Endothelial cell (in vitro differentiated cells): ENCODE data around the gene HSPA1A. TPM values are rescaled to one million over a fixed set of nuclear protein-coding genes. Genes with fewer than 3 reads are reported as not detected.

Experiments used
- DNase-seq: peaks from one replicate; pipeline ENCODE4 v3.0.0; 2021; ENCODE audit warnings: low spot score
- H3K27ac Mint-ChIP-seq: one replicate; pipeline ENCODE4 v1.8.0; 2021; ENCODE audit warnings: mixed read lengths, inconsistent platforms; ENCODE audit not compliant: unreplicated experiment
- H3K27me3 Mint-ChIP-seq: one replicate; pipeline ENCODE4 v1.8.0; 2021; ENCODE audit warnings: mild to moderate bottlenecking, moderate library complexity, mixed read lengths, inconsistent platforms; ENCODE audit not compliant: unreplicated experiment
- H3K36me3 Mint-ChIP-seq: one replicate; pipeline ENCODE4 v1.8.0; 2021; ENCODE audit warnings: mild to moderate bottlenecking, low read depth, mixed read lengths, inconsistent platforms; ENCODE audit not compliant: unreplicated experiment
- H3K4me1 Mint-ChIP-seq: one replicate; pipeline ENCODE4 v1.8.0; 2021; ENCODE audit warnings: mild to moderate bottlenecking, mixed read lengths, inconsistent platforms; ENCODE audit not compliant: unreplicated experiment
- H3K4me3 Mint-ChIP-seq: one replicate; pipeline ENCODE4 v1.8.0; 2021; ENCODE audit warnings: mild to moderate bottlenecking, mixed read lengths, inconsistent platforms; ENCODE audit not compliant: unreplicated experiment
- H3K9me3 Mint-ChIP-seq: one replicate; pipeline ENCODE4 v1.8.0; 2021; ENCODE audit warnings: mixed read lengths, inconsistent platforms; ENCODE audit not compliant: unreplicated experiment
- long read RNA-seq: library from polyadenylated mRNA; unstranded; transcript quantifications from one replicate; pipeline ENCODE4 v2.0.0, GENCODE V29; 2020; ENCODE audit not compliant: unreplicated experiment
- total RNA-seq: library from RNA; stranded (reverse); fragmentation: NEBNext Ultra II Directional; extraction: Animal tissue kit (Norgen Biotek cat#: 25700); gene quantifications from one replicate; pipeline ENCODE4 v1.2.1, GENCODE V29; 2021; ENCODE audit not compliant: unreplicated experiment
- TF ChIP-seq, protein P1 (sequence below): fragments of 200-600 bp; sonication (generic); IDR thresholded peaks from one replicate; pipeline ENCODE4 v1.5.0; 2021; ENCODE audit warnings: antibody characterized with exemption; ENCODE audit not compliant: unreplicated experiment

The HSPA1A gene
- total RNA-seq: 27.2 TPM
- long read RNA-seq, partial matches to known transcripts: 0 of 4 reads
- long read RNA-seq, other reads (novel, unspliced or antisense): 0 of 4 reads

DNA sequence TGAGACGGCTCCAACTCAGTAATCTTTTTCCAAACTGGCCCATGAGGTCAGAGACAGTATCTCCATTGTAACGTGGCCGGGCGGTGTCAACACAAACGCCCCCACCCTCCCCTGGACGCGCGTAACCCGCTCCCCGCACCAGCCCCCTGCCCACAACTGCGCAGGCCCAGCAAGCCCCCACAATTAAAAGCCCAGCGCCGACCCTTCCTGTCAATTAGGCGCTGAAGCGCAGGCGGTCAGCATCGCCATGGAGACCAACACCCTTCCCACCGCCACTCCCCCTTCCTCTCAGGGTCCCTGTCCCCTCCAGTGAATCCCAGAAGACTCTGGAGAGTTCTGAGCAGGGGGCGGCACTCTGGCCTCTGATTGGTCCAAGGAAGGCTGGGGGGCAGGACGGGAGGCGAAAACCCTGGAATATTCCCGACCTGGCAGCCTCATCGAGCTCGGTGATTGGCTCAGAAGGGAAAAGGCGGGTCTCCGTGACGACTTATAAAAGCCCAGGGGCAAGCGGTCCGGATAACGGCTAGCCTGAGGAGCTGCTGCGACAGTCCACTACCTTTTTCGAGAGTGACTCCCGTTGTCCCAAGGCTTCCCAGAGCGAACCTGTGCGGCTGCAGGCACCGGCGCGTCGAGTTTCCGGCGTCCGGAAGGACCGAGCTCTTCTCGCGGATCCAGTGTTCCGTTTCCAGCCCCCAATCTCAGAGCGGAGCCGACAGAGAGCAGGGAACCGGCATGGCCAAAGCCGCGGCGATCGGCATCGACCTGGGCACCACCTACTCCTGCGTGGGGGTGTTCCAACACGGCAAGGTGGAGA lies at the start of gene HSPA1A, which contains the start of gene HSPA1L:
Gene HSPA1A (plus strand): TSS at position 519 of the 814 bp plus-strand sequence. CDS start 214 bp downstream, at position 733.
Gene HSPA1L (minus strand): TSS at position 259 of the 814 bp plus-strand sequence. CDS start 3,311 bp downstream, outside the sequence.
- Mint-ChIP-seq H3K9me3 (no peaks in the 10 kb centered on the region), H3K27ac (peak within 1 kb of the TSS; percentile 96), H3K4me1 (peaks cover 11% of the 10 kb centered on the region), H3K4me3 (peak within 1 kb of the TSS; percentile 85), H3K36me3 (no peaks in the 10 kb centered on the region), H3K27me3 (peaks cover 7% of the 10 kb centered on the region)
- TF ChIP-seq, protein P1, sequence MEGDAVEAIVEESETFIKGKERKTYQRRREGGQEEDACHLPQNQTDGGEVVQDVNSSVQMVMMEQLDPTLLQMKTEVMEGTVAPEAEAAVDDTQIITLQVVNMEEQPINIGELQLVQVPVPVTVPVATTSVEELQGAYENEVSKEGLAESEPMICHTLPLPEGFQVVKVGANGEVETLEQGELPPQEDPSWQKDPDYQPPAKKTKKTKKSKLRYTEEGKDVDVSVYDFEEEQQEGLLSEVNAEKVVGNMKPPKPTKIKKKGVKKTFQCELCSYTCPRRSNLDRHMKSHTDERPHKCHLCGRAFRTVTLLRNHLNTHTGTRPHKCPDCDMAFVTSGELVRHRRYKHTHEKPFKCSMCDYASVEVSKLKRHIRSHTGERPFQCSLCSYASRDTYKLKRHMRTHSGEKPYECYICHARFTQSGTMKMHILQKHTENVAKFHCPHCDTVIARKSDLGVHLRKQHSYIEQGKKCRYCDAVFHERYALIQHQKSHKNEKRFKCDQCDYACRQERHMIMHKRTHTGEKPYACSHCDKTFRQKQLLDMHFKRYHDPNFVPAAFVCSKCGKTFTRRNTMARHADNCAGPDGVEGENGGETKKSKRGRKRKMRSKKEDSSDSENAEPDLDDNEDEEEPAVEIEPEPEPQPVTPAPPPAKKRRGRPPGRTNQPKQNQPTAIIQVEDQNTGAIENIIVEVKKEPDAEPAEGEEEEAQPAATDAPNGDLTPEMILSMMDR: no peak
- DNase-seq: peak; percentile 84

DNA sequence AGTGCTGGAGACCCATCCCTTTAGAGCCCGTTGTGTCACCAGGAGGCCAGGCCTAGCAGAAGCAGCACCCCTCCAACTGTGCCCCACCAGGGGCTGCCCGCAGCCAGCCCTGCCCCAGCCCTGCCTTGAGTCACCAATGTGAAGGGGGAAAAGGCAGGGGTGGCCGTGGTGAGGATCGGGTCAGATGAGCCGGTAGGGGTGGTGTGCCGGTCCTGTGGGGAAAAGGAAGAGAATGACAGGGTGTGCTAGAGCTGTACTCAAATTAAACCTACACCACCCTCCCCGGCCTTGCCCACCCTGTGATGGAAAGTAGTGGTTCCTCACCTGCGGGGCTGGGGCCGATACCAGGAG lies 49.8 kb upstream of the HSPA1A start:
- Mint-ChIP-seq H3K27me3 (peaks cover 7% of the 10 kb centered on the region), H3K4me3 (no peak overlapping the region), H3K27ac (no peak overlapping the region), H3K4me1 (peaks cover 28% of the 10 kb centered on the region), H3K9me3 (no peaks in the 10 kb centered on the region), H3K36me3 (peaks cover 23% of the 10 kb centered on the region)
- TF ChIP-seq, protein P1: no peak
- no peak for DNase-seq

DNA sequence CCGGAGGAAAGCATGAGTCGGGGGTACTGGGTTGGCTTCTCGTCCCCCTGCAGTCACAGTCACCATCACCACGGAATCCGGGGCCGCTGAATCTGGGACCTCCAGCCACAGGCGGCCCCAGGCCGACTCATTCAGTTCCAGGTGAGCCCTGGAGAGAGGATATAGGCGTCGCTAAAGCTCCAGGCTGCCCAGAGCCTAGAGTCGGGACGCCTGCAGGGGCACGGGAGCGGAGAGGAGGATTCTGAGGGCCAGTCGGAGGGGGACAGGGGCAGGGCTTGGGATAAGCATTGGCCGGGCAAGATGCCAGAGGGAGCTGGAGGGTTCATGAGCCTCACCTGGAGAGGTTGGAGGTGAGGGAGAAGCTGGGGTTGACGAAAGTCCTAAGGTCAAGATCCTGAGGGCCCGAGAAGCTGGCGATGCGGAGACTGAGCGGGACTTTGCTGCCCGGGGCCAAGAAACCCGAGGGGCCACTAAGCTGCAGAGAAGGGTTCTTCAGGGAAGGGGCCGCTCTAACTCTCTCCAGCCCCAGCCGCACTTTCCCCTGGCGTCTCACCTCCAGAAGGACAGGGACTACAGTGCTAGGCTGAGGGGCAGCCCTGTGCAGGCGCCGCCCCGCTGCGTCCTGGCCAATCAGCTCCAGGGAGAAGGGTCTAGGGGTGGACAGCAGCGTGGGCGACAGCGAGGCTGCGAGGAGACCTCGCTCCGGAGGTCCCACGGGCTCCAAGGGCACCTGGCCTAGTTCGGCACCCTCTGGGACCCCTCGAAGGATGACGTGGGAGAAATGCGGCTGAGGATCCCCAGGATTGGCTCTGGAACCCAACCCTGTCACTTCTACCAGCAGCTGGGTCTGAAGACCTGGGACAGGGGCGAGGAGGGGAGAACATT lies 49.2 kb upstream of the HSPA1A start:
- Mint-ChIP-seq H3K4me3 (no peak overlapping the region), H3K9me3 (no peaks in the 10 kb centered on the region), H3K27me3 (peaks cover 8% of the 10 kb centered on the region)

DNA sequence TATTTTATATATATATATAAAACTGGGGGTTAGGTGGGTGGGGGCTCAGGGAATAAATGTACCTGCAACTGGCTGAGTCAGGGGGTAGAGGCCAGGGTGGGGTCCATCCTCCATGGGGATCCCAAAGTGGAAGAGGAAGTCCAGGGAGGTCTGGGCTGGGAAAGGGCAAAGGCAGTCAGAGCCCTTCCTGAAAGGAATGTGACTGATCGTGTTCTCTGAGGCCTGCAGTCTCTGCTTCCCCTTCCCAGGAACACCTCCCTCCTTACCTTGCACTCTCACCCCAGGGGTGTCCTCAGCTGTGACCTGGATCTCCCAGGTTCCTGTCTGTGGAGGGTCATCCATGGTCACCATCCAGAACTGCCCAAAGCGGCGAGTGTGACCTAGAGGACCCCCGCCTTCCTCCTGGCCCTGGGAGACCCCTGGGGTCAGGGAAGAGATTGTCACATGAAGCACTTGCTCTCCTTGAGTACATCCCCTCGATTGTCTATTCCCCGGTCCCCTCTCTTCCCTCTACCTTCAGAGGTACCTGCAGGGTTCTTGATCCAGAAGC lies 48.2 kb upstream of the HSPA1A start:
- Mint-ChIP-seq H3K36me3 (peaks cover 16% of the 10 kb centered on the region), H3K27me3 (peaks cover 8% of the 10 kb centered on the region), H3K27ac (peak overlapping the region; percentile 44), H3K4me3 (no peak overlapping the region), H3K9me3 (no peaks in the 10 kb centered on the region), H3K4me1 (peaks cover 28% of the 10 kb centered on the region)
- no peak for DNase-seq
- TF ChIP-seq, protein P1: no peak

More for the DNA sequence above, 49.2 kb upstream of the HSPA1A start:
- TF ChIP-seq, protein P1: no peak
- Mint-ChIP-seq H3K27ac (no peak overlapping the region), H3K4me1 (peaks cover 28% of the 10 kb centered on the region), H3K36me3 (peaks cover 20% of the 10 kb centered on the region)
- DNase-seq: no peak
